Jurkat, Clone E6-1 (cell line): ENCODE data around the gene GJD3.
A peak's percentile ranks its signal among the peaks of the same experiment; 100 is the strongest.
"Not testable (repeated sequence)": the region's sequence is repeated elsewhere in the genome, so short reads cannot be mapped to it uniquely, and the experiment has no call there.

ENCODE experiments used
- DNase-seq: peaks from one replicate; pipeline ENCODE4 v3.0.0-alpha.2; 2011; ENCODE audit warnings: low read depth, low spot score
- H3K4me3 ChIP-seq: 2 replicates; pipeline ENCODE4 v1.5.1; 2011; ENCODE audit warnings: mild to moderate bottlenecking, low read length, control low read depth, moderate library complexity

The GJD3 gene

GRCh38 chr17:40372031-40372430 lies 7.5 kb upstream of the GJD3 start:
- no peak for DNase-seq
- H3K4me3 ChIP-seq: no peak overlapping the region

DNA sequence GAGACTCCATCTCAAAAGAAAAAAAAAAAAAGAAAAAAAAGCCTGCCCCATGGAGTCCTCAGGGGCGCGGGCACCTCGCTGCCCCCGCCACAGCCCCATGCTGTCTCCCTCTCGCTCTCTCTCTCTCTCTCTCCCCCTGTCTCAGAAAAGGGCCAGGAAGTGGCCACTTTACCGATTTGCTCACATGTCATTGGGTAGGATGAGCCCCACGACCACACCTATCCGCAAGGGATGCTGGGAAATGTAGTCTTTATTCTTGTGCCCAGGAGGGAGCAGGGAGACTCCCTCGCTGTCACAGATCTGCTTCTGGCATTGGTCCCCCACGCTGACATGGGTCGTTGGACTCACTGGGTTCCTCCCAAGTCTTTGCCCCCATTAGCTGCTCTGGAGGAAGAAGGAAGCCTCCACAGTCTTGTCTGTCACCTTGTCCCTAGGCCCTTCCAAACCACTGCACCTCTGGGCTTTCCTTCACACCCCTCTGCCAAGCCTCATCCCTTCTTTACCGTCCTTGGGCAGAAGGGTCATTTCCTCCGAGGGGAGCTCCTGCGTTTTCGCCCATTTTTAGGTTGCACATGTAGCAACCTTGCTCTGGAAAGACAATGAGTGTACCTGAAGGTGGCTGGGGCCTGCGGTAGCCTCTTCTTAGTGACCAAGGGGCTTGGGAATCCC lies 6.9 kb upstream of the GJD3 start:
- peak; percentile 91 for DNase-seq
- no peak overlapping the region for H3K4me3 ChIP-seq

DNA sequence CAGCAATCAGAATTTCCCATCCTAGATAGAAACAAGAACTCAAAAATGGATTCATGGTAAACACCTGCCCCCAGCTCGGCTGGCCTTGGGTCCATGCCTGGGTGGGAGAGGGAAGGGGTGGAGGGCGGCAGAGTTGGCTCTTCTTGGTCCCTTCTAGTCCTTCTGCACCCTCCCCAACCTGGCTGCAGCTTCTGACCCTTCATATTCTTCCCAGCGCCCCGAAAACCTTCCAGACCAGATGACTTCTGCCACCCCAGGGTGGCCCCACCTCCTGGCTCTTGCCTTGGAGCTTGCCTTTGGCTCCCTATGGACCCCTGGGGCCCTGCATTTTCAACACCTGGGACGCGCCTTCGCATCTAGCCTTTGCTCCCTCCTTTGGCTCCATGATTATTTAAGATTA lies 5.4 kb upstream of the GJD3 start:
- DNase-seq: no peak
- H3K4me3 ChIP-seq: no peak overlapping the region

GRCh38 chr17:40367728-40368127 lies 3.2 kb upstream of the GJD3 start:
- DNase-seq: not testable (repeated sequence)

GRCh38 chr17:40366861-40367518 lies 2.5 kb upstream of the GJD3 start:
- no peak overlapping the region for H3K4me3 ChIP-seq
- no peak for DNase-seq

More at GRCh38 chr17:40367728-40368127, 3.2 kb upstream of the GJD3 start:
- not testable (repeated sequence) for H3K4me3 ChIP-seq

- H3K4me3 ChIP-seq: no peak overlapping the region
- no peak for DNase-seq
Observed at GRCh38 chr17:40366076-40366860, 1.7 kb upstream of the GJD3 start.

DNA sequence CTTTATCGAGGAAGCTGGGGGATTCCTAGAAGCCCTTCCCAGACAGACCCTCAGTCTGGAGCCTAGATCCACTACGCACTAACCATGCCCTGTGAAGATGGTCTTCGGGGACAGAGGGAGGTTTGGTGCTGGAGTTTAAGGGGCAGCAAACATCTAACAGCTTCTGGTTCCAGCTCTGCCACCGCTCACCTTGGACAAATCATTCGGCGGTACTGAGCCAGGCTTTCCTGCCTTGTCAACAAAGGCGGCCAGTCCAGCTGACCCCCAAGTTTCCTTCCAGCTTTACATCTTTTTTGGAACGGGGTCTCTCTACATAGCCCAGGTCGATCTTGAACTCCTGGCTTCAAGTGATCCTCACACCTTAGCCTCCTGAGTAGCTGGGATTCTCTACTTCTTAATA lies 369 bp upstream of the GJD3 start:
- no peak for DNase-seq
- H3K4me3 ChIP-seq: no peak overlapping the region

DNA sequence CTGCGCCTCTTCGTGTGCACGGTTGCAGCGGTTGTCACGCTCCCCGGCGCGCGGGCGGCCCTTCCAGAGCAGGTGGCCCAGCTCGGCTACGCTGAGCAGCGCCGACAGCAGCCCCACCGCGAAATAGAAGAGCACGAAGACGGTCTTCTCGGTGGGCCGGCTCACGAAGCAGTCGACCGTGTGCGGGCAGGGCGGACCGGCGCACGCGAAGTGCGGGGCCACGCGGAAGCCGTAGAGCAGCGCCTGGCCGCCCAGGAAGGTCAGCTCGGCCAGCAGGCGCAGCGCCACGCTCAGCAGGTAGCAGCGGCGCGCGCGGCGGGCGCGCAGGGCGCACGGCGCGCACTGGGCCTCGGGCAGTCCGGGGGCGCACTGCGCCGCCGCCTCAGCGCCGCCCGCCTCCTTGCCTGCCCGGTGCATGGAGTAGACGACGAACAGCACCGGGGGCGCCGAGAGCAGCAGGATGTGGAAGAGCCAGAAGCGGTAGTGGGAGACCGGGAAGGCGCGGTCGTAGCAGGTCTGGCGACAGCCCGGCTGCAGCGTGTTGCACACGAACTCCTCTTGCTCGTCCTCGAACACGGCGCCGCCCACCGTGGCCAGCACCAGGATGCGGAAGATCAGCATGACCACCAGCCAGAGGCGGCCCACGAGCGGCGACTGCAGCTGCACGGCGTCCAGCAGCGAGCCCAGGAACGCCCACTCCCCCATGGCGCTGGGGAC lies 1.3 kb downstream of the GJD3 start:
- DNase-seq: no peak
- H3K4me3 ChIP-seq: peak overlapping the region; percentile 42

- H3K4me3 ChIP-seq: peak overlapping the region; percentile 42
- DNase-seq: peak; percentile 66
Observed at GRCh38 chr17:40362696-40363110, 1.8 kb downstream of the GJD3 start.

DNA sequence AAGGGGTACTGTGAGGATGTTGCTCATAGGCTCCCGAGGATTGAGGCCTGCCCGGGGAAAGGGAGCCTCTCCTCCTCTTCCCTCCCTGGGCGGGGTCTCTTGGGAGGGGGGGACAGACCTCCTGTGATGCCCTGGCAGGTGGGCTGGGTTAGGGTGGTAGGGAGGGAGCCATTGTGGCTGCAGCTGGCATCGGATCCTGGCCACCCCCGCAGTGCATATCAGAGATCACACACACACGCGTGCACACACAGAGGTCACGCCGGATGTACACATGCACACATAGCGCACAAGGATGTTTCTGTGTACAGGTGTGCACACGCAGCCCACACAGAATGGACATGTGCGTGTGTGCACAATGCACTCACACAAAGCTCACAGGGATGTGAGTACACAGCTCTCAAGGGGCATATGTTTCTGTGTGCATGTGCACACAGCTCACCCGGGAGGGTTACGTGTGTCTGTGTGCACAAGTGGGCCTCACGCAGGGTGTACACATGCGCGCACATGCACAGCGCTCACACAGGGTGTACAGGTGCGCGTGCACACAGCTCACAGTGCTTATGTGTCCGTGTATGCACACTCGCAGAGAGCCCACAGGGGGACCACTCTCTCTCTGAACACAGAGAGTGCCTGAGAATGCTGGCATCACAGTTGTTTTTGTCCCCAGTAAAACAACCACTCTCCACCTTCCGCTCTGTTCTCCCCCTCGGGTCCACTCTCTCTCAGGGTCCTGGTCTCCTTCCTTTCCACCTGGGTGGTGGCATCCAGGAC lies 2.4 kb downstream of the GJD3 start:
- H3K4me3 ChIP-seq: peak overlapping the region; percentile 42
- no peak for DNase-seq

DNA sequence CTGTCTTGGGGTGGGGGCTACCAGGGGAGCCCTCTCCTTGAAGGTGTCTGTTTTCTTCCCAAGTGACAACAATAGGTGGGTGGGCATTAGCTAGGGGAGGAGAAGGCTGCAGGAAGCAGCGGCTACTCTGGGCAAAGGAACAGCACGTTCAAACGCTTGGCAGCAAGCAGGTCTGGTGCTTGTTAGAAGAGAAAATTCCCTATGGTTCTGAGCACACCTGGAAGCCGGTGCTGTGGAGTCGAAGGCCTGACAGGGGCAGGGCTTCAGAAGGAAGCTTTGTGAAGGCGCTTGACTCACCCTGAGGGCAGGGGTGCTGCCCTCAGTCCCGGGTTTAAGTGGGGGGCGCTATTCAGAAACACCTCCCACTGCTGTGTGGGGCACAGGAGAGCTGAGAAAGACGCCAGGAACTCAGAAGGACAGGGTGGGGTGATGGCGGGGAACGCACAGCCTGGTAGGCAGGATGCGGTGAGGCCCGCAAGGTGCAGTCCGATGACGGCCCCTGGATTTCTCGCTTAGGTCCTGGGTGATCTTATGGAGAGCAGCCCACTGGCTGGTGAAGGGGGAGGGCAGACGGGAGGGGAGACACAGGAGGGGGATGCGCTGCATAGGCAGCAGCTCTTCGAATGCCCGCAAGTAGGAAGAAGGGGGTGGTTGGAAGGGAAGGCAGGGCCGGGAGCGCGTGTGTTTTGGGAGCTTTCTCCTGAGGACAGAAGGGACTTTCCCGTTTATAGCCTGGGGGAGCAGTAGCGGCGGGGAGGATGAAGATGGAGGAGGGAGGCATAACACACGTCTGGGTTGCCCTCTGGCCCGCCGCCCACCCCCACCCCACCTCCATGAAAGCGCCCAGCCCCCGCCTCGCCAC lies 3.2 kb downstream of the GJD3 start:
- DNase-seq: no peak
- no peak overlapping the region for H3K4me3 ChIP-seq

GRCh38 chr17:40360091-40360490 lies 4.4 kb downstream of the GJD3 start:
- no peak overlapping the region for H3K4me3 ChIP-seq

GRCh38 chr17:40358323-40359038 lies 6.1 kb downstream of the GJD3 start:
- H3K4me3 ChIP-seq: no peak overlapping the region

More at GRCh38 chr17:40360091-40360490, 4.4 kb downstream of the GJD3 start:
- DNase-seq: no peak

DNA sequence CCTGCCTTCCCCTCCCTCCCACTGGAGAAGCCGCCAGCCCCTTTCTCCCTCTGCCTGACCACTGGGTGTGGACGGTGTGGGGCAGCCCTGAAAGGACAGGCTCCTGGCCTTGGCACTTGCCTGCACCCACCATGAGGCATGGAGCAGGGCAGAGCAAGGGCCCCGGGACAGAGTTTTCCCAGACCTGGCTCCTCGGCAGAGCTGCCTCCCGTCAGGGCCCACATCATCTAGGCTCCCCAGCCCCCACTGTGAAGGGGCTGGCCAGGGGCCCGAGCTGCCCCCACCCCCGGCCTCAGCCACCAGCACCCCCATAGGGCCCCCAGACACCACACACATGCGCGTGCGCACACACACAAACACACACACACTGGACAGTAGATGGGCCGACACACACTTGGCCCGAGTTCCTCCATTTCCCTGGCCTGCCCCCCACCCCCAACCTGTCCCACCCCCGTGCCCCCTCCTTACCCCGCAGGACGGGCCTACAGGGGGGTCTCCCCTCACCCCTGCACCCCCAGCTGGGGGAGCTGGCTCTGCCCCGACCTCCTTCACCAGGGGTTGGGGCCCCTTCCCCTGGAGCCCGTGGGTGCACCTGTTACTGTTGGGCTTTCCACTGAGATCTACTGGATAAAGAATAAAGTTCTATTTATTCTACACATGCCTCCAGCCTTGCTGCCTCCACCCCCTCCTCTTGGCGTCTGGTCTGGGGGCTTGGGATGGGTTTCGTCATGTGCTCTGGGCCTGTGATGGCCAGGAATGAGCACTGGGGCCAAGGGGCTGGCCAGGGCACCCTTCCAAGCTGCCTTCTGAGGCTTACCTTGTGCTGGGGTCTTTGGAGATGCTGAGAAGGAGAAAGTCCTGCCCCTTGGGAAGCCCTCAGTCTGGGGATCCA lies 7.3 kb downstream of the GJD3 start:
- DNase-seq: no peak

More at GRCh38 chr17:40358323-40359038, 6.1 kb downstream of the GJD3 start:
- DNase-seq: peak; percentile 71

DNA sequence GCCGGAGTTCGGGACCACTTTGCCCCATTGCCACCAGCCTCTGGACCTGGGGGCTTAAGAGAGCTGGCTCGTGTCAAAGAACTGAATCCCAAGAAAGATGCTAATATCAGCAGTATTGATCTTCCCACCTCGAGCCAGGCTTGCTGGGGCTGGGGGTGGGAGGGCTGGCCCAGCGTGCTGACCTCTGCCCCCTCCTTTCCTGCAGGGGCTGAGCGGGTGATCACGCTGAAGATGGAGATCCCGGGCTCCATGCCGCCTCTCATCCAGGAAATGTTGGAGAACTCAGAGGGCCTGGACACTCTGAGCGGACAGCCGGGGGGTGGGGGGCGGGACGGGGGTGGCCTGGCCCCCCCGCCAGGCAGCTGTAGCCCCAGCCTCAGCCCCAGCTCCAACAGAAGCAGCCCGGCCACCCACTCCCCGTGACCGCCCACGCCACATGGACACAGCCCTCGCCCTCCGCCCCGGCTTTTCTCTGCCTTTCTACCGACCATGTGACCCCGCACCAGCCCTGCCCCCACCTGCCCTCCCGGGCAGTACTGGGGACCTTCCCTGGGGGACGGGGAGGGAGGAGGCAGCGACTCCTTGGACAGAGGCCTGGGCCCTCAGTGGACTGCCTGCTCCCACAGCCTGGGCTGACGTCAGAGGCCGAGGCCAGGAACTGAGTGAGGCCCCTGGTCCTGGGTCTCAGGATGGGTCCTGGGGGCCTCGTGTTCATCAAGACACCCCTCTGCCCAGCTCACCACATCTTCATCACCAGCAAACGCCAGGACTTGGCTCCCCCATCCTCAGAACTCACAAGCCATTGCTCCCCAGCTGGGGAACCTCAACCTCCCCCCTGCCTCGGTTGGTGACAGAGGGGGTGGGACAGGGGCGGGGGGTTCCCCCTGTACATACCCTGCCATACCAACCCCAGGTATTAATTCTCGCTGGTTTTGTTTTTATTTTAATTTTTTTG lies 8.5 kb downstream of the GJD3 start:
- no peak overlapping the region for H3K4me3 ChIP-seq
- no peak for DNase-seq

More for the DNA sequence above, 7.3 kb downstream of the GJD3 start:
- no peak overlapping the region for H3K4me3 ChIP-seq
